Ovary (tissue), 3 donors: ENCODE measurements around the gene MBNL2.

Experiments used
- CTCF ChIP-seq, 3 donors: fragments of 450-650 bp in 2 of 3; fragments of 200-600 bp in 1 of 3; IDR thresholded peaks; one replicate each; pipeline versions ENCODE4 v1.5.1 to v1.8.0; 2016 to 2022; ENCODE audit warnings: antibody characterized with exemption in 3 of 3, mild to moderate bottlenecking in 1 of 3
- EP300 ChIP-seq: sonication (generic); formaldehyde crosslinking; IDR thresholded peaks from one replicate; pipeline ENCODE4 v1.6.1; 2017; ENCODE audit warnings: antibody characterized with exemption
- donor health status: DM: no; HTN: no; CAD: no.

- TF ChIP-seq EP300 (no peak), CTCF (IDR thresholded peaks at IDR 0.05) (no peak)
Observed at GRCh38 chr13:97342936-97343335, 120.8 kb downstream of the MBNL2 start.
